Measurements from ENCODE around the gene VANGL2. TPM values are rescaled to one million over a fixed set of nuclear protein-coding genes. Genes with fewer than 3 reads are reported as not detected.

VANGL2 gene
- total RNA-seq, 1 donor from 2014 or later = under 0.01 TPM

- no peak for DNase-seq
Observed at GRCh38 chr1:160406131-160406968, 6.0 kb downstream of the VANGL2 start.

DNA sequence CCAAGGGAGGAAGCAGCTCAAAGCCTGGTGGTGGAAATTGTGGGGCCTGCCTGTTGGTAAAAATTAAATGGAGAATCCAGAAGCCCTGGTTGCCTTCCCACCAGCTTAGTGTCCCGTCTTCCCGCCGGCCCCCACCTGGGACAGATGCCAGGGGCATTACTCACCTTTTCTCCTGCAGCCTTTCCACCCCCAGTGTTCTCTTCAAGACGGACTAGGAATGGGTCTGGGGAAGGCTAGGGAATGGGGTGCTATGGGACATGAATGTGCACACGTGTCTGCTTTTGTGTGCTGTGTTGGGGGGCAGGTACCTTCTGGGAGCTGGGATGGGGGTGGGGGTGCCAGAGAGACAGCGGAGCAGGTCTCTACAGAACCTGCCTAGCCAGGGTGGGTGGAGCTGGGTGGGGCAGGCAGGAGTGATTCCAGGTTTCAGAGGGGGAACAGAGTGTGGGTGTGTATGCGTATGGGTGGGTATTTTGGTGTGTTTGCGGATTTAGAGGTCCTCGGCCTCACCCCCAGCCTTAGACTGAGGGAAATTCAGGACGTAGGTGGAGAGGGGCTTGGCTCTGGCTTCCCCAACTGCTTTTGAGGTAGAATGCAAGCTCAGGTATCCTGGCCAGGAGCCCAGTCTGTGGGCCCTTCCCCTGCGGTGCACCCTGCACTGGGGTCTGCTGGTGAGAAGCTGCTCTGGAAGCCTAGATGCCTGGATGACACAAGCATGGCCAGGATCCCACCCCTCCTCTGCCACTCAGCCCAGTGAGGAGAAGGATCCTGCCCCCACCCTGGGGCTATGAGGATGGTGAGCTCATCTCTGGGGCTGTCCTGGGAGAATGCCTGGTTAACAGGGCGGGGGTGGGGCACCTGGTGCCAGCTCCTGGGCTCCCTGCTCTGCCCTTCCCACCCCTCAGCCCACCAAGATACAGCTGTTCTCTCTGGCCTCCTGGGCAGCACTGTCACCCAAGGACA, 7.8 kb downstream of the VANGL2 start:
- DNase-seq = no peak

- DNase-seq = no peak
Observed at GRCh38 chr1:160408864-160409263, 8.5 kb downstream of the VANGL2 start.

DNA sequence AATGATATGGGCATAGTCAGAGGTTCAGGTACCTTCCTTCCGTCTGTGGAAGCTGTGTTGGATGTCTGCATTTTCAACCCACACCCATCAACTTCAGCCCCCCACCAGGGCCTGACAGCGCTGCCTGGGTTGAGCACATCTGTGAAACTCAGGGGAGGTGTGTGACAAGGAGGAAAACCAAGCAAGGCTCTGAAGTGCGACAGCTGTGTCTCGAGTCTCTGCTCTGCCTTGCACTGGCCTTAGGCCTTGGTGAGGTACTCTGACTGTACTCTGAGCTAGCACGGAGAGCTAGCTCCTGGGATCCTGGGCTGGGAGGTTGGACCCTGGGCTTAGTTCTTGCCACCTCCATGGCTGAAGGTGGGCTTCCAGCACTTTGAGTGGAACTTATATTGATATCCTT, 9.1 kb downstream of the VANGL2 start:
- no peak for DNase-seq

GRCh38 chr1:160410406-160411005, 10.1 kb downstream of the VANGL2 start:
- peak; percentile 8 for DNase-seq

DNA sequence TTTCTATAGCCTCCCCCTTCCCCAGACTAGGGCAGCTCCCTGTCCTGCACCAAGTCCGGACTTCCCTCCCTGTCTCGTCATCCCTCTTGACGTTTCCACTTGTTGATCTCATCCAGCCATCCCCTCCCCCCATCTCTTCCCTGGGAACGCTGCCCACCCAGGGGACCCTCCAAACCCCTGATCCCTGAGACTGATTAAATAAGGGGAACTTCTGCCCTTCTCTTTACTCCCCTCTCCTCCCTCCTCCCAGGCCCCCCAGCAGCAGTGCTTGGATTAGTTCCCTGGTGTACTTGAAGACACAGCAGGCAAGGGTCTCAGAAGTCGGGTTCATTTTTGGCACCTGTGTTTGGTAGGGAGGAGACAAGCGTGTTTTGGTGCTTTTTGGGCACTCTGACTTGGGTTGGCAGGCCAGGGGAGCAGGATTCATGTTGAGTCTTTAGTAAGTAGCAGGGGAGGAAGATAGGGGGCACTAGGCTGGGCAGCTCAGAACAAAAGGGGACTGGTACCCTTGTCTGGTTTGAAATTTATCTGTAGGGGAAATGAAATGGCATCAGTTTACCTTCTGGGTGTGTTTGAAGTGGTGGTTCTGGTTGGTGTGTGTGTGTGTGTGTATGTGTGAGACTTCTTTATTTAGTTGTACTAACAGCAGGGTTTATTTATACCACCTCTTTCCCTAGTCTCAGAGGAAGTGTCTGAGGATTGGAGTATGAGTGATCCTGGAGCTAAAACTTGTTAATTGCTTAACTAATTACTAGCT, 11.1 kb downstream of the VANGL2 start:
- DNase-seq = no peak

DNA sequence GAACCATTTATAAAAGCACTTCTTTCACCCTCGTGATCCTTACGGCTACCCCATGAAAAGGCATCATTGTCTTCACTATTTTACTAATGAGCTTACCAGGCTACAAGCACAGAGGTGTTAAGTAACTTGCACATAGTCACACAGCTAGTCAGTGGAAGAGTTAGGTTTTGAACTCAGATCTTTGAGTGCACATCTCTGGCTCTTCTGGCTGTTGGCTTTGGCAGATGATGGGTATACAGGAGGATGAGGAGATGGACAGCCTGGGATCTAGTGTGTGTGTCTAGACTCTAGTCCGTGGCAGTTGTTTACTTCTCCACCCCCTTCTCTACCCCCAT, 11.6 kb downstream of the VANGL2 start:
- DNase-seq = no peak

GRCh38 chr1:160413716-160414115, 13.4 kb downstream of the VANGL2 start:
- DNase-seq = no peak

- DNase-seq = no peak
Observed at GRCh38 chr1:160414881-160415280, 14.5 kb downstream of the VANGL2 start.

- DNase-seq = no peak
Observed at GRCh38 chr1:160415696-160416290, 15.4 kb downstream of the VANGL2 start.

GRCh38 chr1:160416369-160416768, 16.0 kb downstream of the VANGL2 start:
- DNase-seq = peak; percentile 60

- no peak for DNase-seq
Observed at GRCh38 chr1:160418483-160418882, 18.1 kb downstream of the VANGL2 start.

- no peak for DNase-seq
Observed at GRCh38 chr1:160419150-160419837, 18.9 kb downstream of the VANGL2 start.

DNA sequence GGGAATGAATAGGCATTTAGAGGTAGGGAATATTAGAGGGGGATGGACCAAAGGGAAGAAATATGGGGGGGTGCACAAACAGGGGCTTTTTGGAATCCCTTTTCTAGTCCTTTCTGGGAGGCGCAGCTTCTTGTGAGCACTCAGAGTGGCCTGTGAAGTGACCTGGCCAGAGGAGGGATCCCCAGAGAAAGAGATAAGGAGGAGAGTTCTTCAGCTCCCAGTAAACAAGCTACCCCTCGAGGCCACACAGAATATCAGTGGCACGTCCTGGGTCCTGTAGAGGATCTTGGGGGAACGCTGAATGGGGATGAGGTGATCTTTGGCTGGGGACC, 19.4 kb downstream of the VANGL2 start:
- DNase-seq = no peak

DNA sequence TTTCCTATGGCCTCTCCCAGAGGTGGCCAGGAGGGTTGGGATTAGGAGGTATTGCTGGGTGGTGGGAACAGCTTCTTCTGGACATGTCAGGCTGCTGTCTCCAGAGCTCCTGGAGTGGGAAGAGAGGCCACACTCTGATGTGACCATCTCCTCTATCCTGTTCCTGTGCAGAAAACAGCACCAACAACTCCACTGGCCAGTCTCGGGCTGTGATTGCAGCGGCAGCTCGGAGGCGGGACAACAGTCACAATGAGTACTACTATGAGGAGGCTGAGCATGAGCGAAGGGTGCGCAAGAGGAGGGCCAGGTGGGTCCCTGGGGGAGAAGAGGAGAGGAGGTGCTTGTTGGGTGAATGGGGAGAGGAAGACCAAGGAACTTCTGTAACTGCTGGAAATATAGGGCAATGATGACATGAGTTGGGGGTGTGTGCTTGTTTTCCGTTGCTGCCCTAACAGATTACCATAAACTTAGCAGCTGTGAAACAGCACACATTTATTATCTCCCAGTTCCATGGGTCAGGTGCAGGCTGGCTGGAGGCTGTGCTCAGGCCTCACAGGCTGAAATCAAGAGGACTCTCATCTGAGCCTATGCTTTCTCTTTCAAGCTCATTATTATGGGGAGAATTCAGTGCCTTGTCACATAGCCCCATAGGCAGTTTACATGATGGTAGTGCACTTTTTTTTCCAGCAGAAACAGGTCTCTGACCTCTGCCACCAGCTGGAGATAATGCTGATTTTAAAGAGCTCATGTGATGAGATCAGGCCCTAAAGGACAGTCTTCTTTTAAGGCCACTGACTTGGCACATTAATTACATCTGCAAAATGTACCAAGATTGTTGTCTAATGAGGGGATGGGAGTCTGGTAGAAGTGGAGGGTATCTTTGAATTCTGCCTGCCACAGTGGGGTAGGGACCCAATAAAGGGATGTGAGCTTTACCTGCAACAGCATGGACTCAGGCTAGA, 20.8 kb downstream of the VANGL2 start:
- no peak for DNase-seq

GRCh38 chr1:160421881-160422280, 21.5 kb downstream of the VANGL2 start:
- no peak for DNase-seq

GRCh38 chr1:160423966-160424365, 23.6 kb downstream of the VANGL2 start:
- no peak for DNase-seq

- no peak for DNase-seq
Observed at GRCh38 chr1:160425847-160426246, 25.5 kb downstream of the VANGL2 start.

GRCh38 chr1:160427625-160428024, 27.3 kb downstream of the VANGL2 start:
- DNase-seq = no peak

DNA sequence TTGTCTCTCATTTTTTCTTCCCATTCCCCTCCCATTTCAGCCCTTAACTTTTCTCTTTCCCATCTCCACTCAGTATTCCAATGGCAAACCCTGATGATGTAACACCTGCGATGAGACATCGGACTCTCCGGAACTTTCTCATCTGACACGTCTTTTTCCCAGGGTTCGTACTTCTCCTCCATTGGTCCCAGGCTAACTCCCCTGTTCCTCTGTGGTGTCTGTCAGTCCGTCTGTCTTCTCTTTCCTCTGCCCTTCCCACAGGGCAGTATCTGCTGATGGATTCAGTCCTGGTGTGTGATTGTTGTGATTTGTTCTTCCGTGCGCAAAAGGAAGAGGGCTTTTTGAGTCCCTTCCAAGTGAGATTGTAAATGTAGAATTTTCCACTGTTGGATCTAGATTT, 27.7 kb downstream of the VANGL2 start:
- DNase-seq = no peak
